Medulla oblongata (tissue), 1 donor: ENCODE results near the gene MNT.
A peak's percentile ranks its signal among the peaks of the same experiment; 100 is the strongest.

Experiments
- DNase-seq: peaks from one replicate; pipeline ENCODE4 v3.0.0-alpha.2; 2015; ENCODE audit errors: extremely low spot score

The MNT gene

GRCh38 chr17:2362881-2363280 is 38.0 kb downstream of the MNT start:
- no peak for DNase-seq

GRCh38 chr17:2362416-2362815 is 38.4 kb downstream of the MNT start:
- DNase-seq: no peak

DNA sequence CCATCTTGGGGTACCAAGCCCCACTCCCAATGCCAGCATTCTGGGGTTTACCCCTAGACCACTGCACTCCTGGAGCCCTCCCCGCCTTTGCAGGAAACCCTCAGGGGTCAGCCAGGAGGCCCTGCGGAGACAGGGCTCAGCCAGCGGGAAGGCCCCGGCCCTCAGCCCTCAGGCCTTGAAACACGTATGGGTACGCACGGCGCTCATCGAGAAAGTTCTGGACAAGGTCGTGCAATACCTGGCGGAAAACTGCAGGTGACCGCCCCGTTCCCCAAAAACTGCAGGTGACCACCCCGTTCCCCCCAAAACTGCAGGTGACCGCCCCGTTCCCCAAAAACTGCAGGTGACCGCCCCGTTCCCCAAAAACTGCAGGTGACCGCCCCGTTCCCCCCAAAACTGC is 38.8 kb downstream of the MNT start:
- no peak for DNase-seq

GRCh38 chr17:2361010-2361760 is 39.7 kb downstream of the MNT start:
- DNase-seq: no peak

DNA sequence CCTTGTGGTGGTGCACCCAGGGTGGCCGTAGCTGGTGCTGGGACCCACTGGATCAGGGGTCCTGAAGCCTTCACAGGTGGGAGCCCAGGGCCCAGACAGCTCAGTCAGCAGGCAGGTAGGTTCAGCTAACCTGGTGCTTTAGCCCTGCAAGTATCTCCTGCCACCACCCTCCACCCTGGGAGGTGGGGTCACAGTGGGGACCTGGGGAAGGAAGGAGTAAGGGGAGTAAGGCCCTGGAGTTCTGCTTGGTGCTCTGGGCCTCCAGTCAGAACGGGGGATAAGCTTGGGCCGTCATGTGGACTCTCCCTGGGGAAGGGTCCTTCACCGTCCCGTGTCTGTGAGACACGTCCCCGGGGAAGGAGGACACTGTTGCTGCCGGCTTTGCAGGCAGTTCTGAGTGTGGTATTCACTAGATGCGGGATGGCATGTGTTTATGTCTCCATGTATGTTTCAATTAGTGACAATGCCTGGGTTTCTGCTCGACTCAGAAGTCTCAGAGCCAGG is 42.9 kb downstream of the MNT start:
- DNase-seq: no peak

DNA sequence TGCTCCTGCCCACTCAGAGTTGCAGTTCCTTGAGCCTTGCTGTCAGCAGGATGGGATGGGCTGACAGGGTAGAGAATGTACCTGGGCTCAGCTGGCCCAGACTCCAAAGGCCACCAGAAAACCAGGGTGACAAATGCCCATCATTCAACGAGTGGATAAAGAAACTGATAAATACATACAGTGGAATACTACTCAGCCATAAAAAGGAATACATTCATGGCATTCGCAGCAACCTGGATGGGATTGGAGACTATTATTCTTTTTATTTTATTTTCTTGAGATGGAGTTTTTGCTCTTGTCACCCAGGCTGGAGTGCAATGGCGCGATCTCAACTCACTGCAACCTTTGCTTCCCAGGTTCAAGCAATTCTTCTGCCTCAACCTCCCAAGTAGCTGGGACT is 43.6 kb downstream of the MNT start:
- DNase-seq: no peak

DNA sequence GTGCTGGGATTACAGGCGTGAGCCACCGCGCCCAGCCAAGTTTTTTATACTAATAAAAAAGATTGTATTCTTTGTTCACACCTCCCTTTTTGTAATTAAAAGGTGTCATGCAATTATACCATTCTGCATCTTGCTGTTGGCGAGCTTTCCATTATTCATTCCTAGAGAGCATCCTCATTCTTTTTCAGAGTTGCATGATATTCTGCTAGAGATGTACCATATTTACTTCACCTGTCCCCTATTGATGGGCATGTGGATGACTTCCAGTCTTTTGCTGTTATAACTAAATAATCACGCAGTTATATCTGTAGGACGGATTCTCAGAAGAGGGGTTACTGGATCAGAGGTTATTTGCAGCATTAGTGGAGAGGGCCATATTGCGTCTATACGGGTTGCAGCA is 46.5 kb downstream of the MNT start:
- DNase-seq: no peak

DNA sequence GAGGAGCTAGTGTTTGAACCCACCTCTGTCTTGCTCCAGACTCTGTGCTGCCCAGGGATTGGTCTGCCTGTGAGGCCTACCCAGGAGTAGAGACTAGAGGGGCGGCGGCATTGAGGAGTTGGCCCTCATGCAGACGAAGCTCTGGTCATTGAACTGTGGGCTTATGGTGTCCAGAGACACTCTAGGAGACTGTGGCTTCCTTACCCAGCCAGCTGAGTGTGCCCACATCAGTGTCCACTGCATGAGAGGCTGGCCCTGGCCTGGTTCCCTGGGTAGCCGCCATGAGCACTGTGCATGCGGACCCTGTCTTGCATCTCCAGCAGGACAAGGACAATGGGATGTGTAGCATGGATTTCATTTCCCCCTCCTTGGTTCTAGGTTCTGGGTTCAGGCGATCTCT is 49.6 kb downstream of the MNT start:
- no peak for DNase-seq

GRCh38 chr17:2347805-2348685 is 52.8 kb downstream of the MNT start:
- peak; percentile 75 for DNase-seq

DNA sequence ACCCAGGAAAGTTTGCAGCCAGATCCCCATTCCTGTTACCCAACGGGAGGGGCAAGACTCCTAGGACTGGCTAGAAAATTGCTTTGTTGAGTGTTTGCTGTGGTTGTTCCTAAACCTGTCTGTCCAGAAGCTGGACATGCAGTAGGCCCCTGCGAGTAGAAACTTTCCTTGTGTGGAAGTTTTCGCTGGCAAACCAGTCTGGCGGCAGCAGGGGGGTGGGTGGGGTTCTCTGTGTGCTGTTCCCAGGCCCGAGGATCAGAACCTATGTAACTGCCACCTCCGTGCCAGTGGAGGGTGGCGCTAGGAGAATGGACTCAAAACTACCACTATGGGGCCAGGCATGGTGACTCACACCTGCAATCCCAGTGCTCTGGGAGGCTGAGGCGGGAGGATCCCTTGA is 54.4 kb downstream of the MNT start:
- DNase-seq: no peak

- no peak for DNase-seq
These were observed 56.3 kb downstream of the MNT start for GRCh38 chr17:2344528-2344927.

GRCh38 chr17:2343421-2343820 is 57.4 kb downstream of the MNT start:
- no peak for DNase-seq

DNA sequence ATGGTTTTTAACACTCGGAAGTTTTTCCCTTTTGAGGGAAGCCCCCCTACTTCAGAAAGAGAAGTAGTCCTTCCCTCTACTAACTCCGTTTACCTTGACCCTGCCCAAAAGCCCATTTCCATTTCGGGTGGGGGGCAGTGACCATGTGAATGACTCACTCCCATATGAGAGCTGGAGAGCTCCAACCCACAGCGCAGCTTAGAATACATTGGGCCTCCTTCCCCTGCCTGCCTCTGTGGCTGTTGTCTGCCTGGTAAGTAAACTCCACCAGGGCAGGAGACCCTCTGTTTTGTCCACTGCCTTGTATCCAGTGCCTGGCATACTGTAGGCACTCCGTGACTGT is 62.6 kb downstream of the MNT start:
- peak; percentile 9 for DNase-seq

- peak; percentile 42 for DNase-seq
These were observed 63.1 kb downstream of the MNT start for GRCh38 chr17:2337544-2338314.

DNA sequence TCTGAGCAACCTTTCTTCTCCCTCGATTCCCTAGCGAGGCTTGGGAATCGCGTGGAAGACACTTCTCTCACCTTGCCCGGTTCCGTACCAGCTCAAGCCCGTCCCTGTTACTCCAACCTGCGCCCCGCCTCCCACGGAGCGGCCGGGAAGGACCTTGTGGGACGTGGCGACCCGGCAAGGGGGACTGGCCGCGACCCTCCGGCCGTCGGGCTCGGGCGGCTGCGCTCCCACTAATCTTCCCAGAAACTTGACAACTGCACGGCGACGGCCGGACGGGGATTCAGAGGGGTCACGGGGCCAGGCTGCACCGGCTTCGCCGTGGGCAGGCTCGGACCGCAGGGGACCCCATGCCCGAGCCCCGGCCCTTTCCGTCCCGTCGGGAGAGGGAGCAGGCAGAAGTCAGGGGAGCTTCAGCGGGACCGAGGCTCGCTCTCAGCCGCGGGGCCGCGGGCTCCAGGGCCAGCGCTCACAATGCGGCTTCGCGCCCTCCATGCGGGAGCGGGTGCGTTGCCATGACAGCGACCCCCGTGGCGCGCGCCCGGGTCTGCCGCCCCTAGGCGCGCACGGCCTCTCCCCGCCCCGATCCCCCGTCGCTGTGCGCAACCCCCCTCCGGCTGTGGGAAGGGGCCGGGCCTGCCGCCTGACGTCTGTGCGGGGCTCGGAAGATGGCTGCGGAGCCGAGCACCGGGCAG is 63.9 kb downstream of the MNT start, which contains the start of gene SGSM2:
TSS of gene SGSM2 (plus strand) at position 650 of the 692 bp plus-strand sequence. CDS start 188 bp downstream, outside the sequence.
- peak; percentile 50 for DNase-seq

- DNase-seq: peak; percentile 95
These were observed 64.5 kb downstream of the MNT start, which contains the start of gene TSR1 for GRCh38 chr17:2336215-2336851. Gene TSR1, minus strand, starts transcription at chr17:2336457. Its CDS starts 30 bp downstream, at chr17:2336427.

DNA sequence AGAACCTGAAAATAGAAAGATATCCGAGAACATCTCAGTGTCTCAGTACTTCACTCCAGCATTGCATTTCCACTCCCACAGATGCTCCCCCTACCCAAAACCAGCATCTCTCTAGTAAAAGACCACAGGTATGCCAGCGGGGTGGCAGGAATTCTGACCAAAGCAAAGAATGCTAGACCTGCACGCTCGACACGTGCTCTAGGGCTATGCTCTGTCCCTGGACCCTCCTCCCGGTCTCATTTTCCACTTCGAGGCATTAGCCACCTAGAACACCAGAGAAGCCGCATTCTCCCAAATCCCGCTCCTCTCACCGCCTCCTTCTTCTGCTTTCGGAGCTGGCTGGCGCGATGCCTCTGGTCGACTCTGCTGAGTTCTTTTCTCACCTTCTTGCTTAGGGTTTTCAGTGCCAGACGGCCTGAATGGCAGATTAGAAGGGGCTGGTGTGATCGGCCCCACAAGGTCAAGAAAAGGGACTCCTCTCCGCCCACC is 65.1 kb downstream of the MNT start:
- peak; percentile 14 for DNase-seq
